Nephron progenitor cell (in vitro differentiated cells): ENCODE results near the gene BMP5.

Experiments used
- DNase-seq: peaks from one replicate; pipeline ENCODE4 v3.0.0; 2021
- H3K27ac Mint-ChIP-seq: 2 replicates; pipeline ENCODE4 v1.8.0; 2021; ENCODE audit warnings: mild to moderate bottlenecking, moderate library complexity, mixed read lengths
- H3K27me3 Mint-ChIP-seq: 2 replicates; pipeline ENCODE4 v1.8.0; 2021; ENCODE audit warnings: mild to moderate bottlenecking, low read depth, mixed read lengths; ENCODE audit not compliant: poor library complexity
- H3K36me3 Mint-ChIP-seq: 2 replicates; pipeline ENCODE4 v1.8.0; 2021; ENCODE audit warnings: low read depth, mixed read lengths
- H3K4me1 Mint-ChIP-seq: 2 replicates; pipeline ENCODE4 v1.8.0; 2021; ENCODE audit warnings: mixed read lengths
- H3K4me3 Mint-ChIP-seq: 2 replicates; pipeline ENCODE4 v1.8.0; 2021; ENCODE audit warnings: mild to moderate bottlenecking, moderate library complexity, mixed read lengths
- H3K9me3 Mint-ChIP-seq: 2 replicates; pipeline ENCODE4 v1.8.0; 2021; ENCODE audit warnings: mild to moderate bottlenecking, moderate library complexity, mixed read lengths
- TF ChIP-seq, protein P1 (sequence below): fragments of 200-600 bp; sonication (generic); IDR thresholded peaks from 2 replicates; pipeline ENCODE4 v1.5.0; 2021; ENCODE audit warnings: antibody characterized with exemption

Gene BMP5

GRCh38 chr6:55877283-55877682 lies 1.9 kb upstream of the BMP5 start:
- no peaks in the 10 kb centered on the region for H3K36me3 Mint-ChIP-seq
- TF ChIP-seq, protein P1, sequence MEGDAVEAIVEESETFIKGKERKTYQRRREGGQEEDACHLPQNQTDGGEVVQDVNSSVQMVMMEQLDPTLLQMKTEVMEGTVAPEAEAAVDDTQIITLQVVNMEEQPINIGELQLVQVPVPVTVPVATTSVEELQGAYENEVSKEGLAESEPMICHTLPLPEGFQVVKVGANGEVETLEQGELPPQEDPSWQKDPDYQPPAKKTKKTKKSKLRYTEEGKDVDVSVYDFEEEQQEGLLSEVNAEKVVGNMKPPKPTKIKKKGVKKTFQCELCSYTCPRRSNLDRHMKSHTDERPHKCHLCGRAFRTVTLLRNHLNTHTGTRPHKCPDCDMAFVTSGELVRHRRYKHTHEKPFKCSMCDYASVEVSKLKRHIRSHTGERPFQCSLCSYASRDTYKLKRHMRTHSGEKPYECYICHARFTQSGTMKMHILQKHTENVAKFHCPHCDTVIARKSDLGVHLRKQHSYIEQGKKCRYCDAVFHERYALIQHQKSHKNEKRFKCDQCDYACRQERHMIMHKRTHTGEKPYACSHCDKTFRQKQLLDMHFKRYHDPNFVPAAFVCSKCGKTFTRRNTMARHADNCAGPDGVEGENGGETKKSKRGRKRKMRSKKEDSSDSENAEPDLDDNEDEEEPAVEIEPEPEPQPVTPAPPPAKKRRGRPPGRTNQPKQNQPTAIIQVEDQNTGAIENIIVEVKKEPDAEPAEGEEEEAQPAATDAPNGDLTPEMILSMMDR, result no peak
- no peaks in the 10 kb centered on the region for H3K9me3 Mint-ChIP-seq
- no peak overlapping the region for H3K27ac Mint-ChIP-seq
- no peak overlapping the region for H3K4me3 Mint-ChIP-seq
- peaks cover 31% of the 10 kb centered on the region for H3K4me1 Mint-ChIP-seq
- peaks cover 8% of the 10 kb centered on the region for H3K27me3 Mint-ChIP-seq
- DNase-seq, result no peak

DNA sequence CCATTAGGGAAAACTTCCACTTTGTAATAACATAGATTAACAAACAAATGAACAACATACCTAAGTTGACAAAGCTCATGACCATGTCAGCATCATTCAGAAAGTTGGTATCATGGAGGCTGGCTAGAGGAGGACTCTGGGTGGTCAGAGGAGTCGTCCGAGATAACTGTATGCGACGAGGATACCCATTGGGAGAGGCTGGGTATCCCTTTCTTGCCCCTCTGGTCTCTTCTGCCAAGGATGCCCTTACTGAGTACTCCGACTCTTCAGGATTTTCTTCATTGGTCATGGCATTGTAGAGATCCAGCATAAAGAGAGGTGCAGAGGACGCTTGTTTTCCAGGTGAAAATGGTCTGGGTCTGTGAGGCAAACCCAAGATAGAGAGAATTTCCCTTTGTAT lies 1.1 kb downstream of the BMP5 start:
- no peak for DNase-seq
- H3K36me3 Mint-ChIP-seq, result no peaks in the 10 kb centered on the region
- H3K27me3 Mint-ChIP-seq, result peaks cover 6% of the 10 kb centered on the region
- TF ChIP-seq, protein P1, result no peak
- no peaks in the 10 kb centered on the region for H3K9me3 Mint-ChIP-seq
- no peak overlapping the region for H3K27ac Mint-ChIP-seq
- H3K4me1 Mint-ChIP-seq, result peaks cover 44% of the 10 kb centered on the region
- peak overlapping the region; percentile 84 for H3K4me3 Mint-ChIP-seq

GRCh38 chr6:55872866-55873265 lies 2.5 kb downstream of the BMP5 start:
- TF ChIP-seq, protein P1, result no peak
- peaks cover under 1% of the 10 kb centered on the region for H3K27me3 Mint-ChIP-seq
- H3K36me3 Mint-ChIP-seq, result no peaks in the 10 kb centered on the region
- H3K4me1 Mint-ChIP-seq, result peaks cover 56% of the 10 kb centered on the region
- DNase-seq, result no peak
- no peak overlapping the region for H3K27ac Mint-ChIP-seq
- H3K4me3 Mint-ChIP-seq, result peak overlapping the region; percentile 84
- no peaks in the 10 kb centered on the region for H3K9me3 Mint-ChIP-seq

DNA sequence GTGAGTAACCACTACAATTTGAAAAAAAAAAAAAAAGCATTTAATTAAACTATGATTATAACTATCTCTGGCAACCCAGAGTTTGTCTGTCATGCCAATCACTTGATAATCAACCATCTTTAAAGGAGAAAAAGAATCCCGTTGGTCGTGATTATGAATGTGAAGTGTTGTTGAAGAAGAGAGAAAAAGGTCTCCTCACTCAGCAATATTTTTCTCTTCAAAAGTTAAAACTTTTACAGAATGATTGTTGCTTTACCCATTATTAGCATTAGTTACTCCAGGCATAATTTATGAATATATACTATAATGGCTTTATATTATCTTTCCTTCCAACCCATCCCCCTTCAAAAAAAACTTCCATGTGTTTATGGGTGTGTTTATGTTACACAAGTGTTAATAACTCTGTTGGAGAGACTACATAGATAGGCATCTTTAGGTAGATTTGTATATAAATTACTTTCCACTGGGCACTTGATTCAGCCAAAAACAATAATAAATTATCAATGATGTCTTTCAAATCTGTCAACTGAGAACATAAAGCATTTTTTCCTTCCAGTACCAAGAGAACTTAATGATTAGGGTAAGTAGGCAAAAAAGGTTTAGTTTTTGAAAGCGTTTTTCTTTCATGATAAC lies 5.1 kb downstream of the BMP5 start:
- peak overlapping the region; percentile 56 for H3K4me3 Mint-ChIP-seq
- H3K4me1 Mint-ChIP-seq, result peaks cover 49% of the 10 kb centered on the region

GRCh38 chr6:55869674-55870073 lies 5.7 kb downstream of the BMP5 start:
- DNase-seq, result no peak
- no peaks in the 10 kb centered on the region for H3K27me3 Mint-ChIP-seq
- H3K4me3 Mint-ChIP-seq, result peak overlapping the region; percentile 73
- H3K36me3 Mint-ChIP-seq, result no peaks in the 10 kb centered on the region
- H3K27ac Mint-ChIP-seq, result peak overlapping the region; percentile 93
- H3K9me3 Mint-ChIP-seq, result no peaks in the 10 kb centered on the region
- TF ChIP-seq, protein P1, result no peak
- H3K4me1 Mint-ChIP-seq, result peaks cover 43% of the 10 kb centered on the region

More for the DNA sequence above, 5.1 kb downstream of the BMP5 start:
- Mint-ChIP-seq H3K36me3 (no peaks in the 10 kb centered on the region), H3K27me3 (no peaks in the 10 kb centered on the region), H3K9me3 (no peaks in the 10 kb centered on the region), H3K27ac (no peak overlapping the region)
- TF ChIP-seq, protein P1, result no peak
- DNase-seq, result no peak
